GM19372 (cell line): ENCODE data around the gene LCOR.

Experiments
- ATAC-seq: cut with Tn5 transposase; IDR thresholded peaks from one replicate; pipeline ENCODE4 v1.9.1; 2021; ENCODE audit warnings: mild to moderate bottlenecking, low read depth, moderate library complexity; ENCODE audit not compliant: unreplicated experiment

Gene LCOR

GRCh38 chr10:96880575-96880974, 48.5 kb downstream of the LCOR start:
- ATAC-seq = no peak

DNA sequence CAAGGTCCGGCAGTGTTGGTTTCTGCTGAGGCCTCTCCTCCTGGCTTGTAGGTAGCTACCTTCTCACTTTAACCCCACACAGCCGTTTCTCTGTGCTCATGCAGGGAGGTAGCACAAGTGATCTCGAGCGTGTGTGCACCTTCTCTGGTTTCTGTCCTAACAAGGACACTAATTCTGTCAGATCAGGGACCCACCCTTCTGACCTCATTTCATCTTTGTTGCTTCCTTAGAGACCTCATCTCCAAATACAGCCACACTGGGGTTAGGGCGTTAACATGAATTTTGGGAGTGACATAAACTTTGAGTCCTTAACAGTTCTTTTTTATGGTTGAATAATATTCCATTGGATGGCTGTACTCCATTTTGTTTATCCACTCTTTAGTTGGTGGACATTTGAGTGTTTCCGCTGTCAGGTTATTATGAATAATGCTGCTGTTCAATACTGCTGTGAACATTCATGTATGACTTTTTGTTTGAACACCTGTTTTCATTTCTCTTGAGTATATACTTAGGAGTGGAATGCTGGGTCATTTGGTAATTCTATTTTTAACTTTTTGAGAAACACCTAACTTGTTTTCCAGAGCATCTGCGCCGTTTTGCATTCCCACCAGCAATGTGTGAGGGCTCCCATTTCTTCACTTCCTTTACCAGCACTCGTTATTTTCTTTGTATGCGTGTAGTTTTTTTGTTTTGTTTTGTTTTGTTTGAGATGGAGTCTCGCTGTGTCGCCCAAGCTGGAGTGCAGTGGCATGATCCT, 57.5 kb downstream of the LCOR start:
- ATAC-seq = no peak

GRCh38 chr10:96890172-96890513, 58.0 kb downstream of the LCOR start:
- ATAC-seq = no peak

- no peak for ATAC-seq
Measured at GRCh38 chr10:96890580-96890979, 58.5 kb downstream of the LCOR start.

DNA sequence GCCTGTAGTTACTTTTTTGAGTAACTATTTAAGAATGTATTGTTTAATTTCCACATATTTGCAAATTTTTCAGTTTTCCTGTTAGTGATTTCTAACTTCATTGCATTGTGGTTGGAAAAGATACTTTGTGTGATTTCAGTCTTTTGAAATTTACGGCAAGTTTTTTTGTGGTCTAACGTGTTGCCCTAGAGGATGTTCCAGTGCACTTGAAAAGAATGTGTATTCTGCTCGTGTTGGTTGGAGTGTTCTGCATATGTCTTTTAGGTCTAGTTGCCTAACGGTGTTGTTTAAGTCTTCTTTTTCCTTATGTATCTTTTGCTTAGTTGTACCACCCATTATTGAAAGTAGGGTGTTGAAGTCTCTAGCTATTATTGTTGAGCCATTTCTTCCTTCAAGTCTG, 59.7 kb downstream of the LCOR start:
- ATAC-seq = no peak

GRCh38 chr10:96895662-96896424, 63.7 kb downstream of the LCOR start:
- no peak for ATAC-seq

DNA sequence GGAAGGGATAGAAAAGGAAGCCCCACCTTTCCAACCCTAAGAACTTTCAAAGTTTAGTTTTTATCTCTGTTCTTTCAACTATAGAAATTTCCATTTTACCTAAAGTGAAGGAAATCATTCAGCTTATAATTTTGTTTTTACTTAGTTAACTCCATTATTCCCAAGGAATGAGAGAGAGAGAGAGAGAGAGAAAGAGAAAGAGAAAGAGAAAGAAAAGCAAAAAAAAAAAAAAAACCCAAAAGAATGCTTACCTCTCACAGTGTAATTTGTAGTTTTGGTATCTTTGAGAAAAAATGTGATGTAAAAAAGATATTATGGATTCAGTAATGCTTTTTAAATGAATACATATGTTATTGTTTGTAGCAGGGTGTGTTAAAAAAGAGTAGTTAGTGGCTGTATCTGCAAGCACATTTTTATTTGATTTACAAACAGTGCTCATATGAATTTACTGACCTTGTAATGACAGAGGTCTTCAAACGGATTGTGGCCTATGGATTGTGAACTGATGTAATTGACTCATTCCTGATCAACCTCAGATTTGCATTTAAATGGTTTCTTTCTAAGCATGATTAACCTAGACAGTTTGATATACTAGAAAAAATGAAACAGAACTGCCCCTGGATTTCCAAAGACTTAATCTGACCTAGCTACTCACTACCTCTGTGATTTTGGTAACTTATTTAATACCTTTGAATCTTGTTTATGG, 64.9 kb downstream of the LCOR start:
- no peak for ATAC-seq

- no peak for ATAC-seq
Measured at GRCh38 chr10:96902117-96902516, 70.0 kb downstream of the LCOR start.

DNA sequence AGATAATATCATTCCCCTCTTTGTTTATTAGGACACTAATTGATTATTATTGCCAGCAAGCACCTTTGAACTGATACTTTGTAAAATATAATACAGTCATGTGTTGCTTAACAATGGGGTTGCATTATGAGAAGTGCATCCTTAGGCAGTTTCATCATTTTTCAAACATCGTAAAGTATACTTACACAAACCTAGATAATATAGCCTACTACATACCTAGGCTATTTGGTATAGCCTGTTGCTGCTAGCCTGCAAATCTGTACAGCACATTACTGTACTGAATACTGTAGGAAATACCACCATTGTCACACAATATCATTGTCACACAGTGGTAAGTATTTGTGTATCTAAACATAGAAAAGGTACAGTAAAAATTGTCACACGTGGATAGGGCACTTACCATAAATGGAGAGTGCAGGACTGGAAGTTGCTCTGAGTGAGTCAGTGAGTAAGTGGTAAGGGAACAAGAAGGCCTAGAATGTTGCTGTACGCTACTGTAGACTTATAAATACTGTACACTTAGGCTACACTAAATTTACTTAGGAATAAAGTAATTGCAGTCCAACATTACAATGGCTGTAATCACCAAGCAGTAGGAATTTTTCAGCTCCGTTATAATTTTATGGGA, 70.7 kb downstream of the LCOR start:
- no peak for ATAC-seq

DNA sequence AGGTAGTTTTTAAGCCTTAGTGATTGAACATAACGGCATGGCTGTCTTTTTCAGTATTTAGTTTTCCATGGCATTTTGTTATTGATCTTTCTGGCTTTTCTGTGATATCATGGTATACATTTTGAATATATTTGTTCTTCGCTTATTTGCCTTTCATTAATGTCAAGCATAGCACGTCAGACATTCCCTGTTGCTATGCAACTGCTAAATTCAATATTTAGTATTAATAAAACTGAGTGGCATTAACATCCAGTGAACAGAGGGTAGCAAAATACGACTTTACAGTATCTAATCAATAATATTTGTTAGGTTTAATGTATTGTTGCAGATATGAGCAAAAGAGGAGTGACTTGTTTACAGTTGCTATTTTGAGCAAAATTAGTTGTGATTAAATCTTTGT, 72.5 kb downstream of the LCOR start:
- no peak for ATAC-seq

GRCh38 chr10:96906864-96907263, 74.8 kb downstream of the LCOR start:
- ATAC-seq = no peak

GRCh38 chr10:96910488-96911395, 78.6 kb downstream of the LCOR start:
- ATAC-seq = no peak

DNA sequence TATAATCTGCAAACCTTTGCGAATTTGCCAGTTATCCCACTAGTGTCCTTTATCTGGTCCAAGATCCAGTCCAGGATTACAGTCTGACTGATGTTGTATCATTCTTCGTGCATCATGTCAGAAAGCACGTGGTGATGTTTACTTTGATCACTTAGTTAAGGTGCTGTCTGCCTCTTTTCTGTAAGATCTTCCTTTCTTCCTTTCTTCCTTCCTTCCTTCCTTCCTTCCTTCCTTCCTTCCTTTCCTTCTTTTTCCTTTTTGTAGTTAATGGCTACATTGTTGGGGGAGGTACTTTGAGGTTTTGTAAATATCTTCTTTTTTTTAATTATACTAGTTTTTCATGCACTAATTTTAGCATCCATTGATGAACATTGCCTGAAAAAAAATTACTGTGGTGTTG, 80.3 kb downstream of the LCOR start:
- no peak for ATAC-seq

GRCh38 chr10:96913906-96914305, 81.8 kb downstream of the LCOR start:
- no peak for ATAC-seq

DNA sequence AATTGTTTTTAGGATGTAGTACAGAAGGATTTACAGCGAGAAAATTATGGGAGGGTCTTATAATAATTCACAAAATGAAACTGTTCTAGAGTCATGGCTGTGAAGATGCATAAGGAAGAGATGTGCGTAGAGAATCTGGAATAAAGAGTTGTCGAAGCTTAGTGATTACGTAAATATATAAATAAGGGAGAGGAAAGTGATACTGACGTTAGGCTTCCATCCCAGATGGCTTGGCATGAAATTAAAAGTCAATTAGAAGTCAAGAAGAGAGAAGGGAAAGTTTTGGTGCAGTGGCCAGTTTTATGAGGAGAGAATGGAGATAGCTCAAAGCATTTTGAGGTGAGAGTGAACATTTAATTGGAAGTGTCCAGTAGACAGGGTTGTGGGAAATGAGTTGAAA, 85.5 kb downstream of the LCOR start:
- ATAC-seq = no peak

- no peak for ATAC-seq
Measured at GRCh38 chr10:96918214-96919002, 86.3 kb downstream of the LCOR start.

DNA sequence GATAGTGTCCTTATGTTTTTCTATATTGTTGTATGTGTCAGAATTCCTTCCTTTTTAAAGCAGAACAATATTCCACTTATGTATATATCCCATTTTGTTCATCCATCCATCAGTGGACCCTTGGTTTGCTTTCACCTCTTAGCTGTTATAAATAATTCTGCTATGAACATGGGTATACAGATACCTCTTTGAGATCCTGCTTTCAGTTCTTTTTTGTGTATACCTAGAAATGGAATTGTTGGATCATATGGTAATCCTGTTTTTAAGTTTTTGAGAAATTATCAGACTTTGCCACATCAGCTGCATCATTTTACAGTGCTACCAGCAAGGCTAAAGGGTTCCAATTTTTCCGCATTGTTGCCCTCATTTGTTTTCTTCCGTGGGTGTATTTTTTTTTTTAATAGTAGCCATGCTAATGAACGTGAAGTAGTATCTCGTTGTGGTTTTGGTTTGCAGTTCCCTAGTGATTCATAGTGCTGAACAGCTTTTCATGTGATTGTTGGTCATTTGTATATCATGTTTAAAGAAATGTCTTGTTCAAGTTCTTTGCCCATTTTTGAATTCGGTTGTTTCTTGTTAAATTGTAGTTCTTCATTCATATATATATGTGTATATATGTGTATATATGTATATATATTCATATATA, 87.8 kb downstream of the LCOR start:
- ATAC-seq = no peak

DNA sequence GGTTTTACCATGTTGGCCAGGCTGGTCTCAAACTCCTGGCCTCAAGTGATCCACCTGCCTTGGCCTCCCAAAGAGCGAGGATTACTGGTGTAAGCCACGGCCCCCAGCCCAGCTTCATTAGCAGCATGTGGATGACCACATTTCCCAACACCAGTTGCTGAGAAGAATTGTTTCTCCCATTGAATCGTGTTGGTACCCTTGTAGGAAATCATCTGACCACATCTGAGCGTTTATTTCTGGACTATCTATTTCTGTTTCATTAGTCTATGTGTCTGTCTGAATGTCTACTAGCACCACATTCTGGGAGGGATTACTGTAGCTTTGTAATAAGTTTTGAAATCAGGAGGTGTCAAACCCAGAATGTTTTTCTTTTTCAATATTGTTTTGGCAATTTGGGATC, 89.6 kb downstream of the LCOR start:
- ATAC-seq = no peak
